Lower leg skin (tissue), 3 donors: ENCODE results near the gene FAM43A.

Experiments
- CTCF ChIP-seq, 3 donors: fragments of 450-650 bp; IDR thresholded peaks; one replicate each; pipeline ENCODE4 v1.5.1; 2016; ENCODE audit warnings: antibody characterized with exemption in 3 of 3, mild to moderate bottlenecking in 3 of 3, moderate library complexity in 2 of 3
- POLR2A ChIP-seq, 2 donors: fragments of 450-650 bp; IDR thresholded peaks; one replicate each; pipeline ENCODE4 v1.6.1; 2016 to 2017; ENCODE audit warnings: antibody characterized with exemption in 2 of 2, mild to moderate bottlenecking in 1 of 2, moderate library complexity in 1 of 2

- TF ChIP-seq POLR2A (IDR thresholded peaks at IDR 0.05) (no peak), CTCF (IDR thresholded peaks at IDR 0.05) (no peak)
These were observed 11.9 kb upstream of the FAM43A start for GRCh38 chr3:194673761-194674160.
